Body of pancreas (tissue), 4 donors: ENCODE results near the gene CCNY. TPM values are rescaled to one million over a fixed set of nuclear protein-coding genes. Genes with fewer than 3 reads are reported as not detected.

Experiments used
- ATAC-seq: fragments of 150-250 bp; one replicate; pipeline ENCODE4 v1.9.1; 2016
- DNase-seq, 4 donors: peaks; one replicate each; pipeline ENCODE4 v3.0.0-alpha.2; 2019
- H3K27ac ChIP-seq, 4 donors: fragments of 200-600 bp; sonication (generic); 1 replicate in 3 of 4; 2 replicates in 1 of 4; pipeline versions ENCODE4 v1.5.1 to v1.6.1; 2016 to 2019; ENCODE audit warnings: mild to moderate bottlenecking in 1 of 4, mixed read lengths in 1 of 4, moderate library complexity in 1 of 4
- H3K27me3 ChIP-seq, 2 donors: fragments of 200-600 bp; sonication (generic); one replicate each; pipeline ENCODE4 v1.6.0; 2016; ENCODE audit warnings: mild to moderate bottlenecking in 1 of 2
- H3K36me3 ChIP-seq, 2 donors: fragments of 200-600 bp; sonication (generic); replicated peaks in 1 of 2; 2 replicates each; pipeline ENCODE4 v1.5.1; 2016; ENCODE audit warnings: low read depth in 2 of 2; ENCODE audit not compliant: insufficient read depth in 1 of 2
- H3K4me1 ChIP-seq: fragments of 200-600 bp; sonication (generic); one replicate; pipeline ENCODE4 v1.6.0; 2016
- H3K4me3 ChIP-seq, 2 donors: fragments of 200-600 bp; sonication (generic); 1 replicate in 1 of 2; 2 replicates in 1 of 2; pipeline ENCODE4 v1.5.1; 2016 to 2019
- H3K9me3 ChIP-seq, 3 donors: fragments of 200-600 bp; sonication (generic); 1 replicate in 2 of 3; 2 replicates in 1 of 3; pipeline ENCODE4 v1.5.1; 2016
- CTCF ChIP-seq, 7 experiments: fragments of 450-650 bp in 4 of 7; fragments of 200-600 bp in 3 of 7; sonication (generic) in 3 of 7; IDR thresholded peaks; one replicate each; pipeline ENCODE4 v1.5.1; 2016 to 2019; ENCODE audit warnings: antibody characterized with exemption in 7 of 7
- POLR2A ChIP-seq, 3 donors: fragments of 450-650 bp; IDR thresholded peaks; one replicate each; pipeline ENCODE4 v1.6.1; 2016; ENCODE audit warnings: antibody characterized with exemption in 3 of 3, mild to moderate bottlenecking in 2 of 3
- WGBS, 2 donors: methylation state at CpG; one replicate each; pipeline ENCODE4 v1.1.5; 2017; 5-methylcytosine and 5-hydroxymethylcytosine counted together
- intact Hi-C: fragments of 100-400 bp; cut with DNase I; formaldehyde crosslinking; loops from one replicate; pipeline ENCODE4 v1.15.1; 2023
- total RNA-seq, 2 donors: library from RNA; depleted of rRNA; stranded (reverse); fragments of >200 nt; gene quantifications; one replicate each; pipeline ENCODE4 v1.1.0, GENCODE V29; 2016

Gene CCNY
- total RNA-seq, 2 donors from 2014 or later = 9.6 to 18.9 TPM

GRCh38 chr10:35369049-35369611, 32.8 kb downstream of the CCNY start:
- Histone ChIP-seq H3K27ac (peak overlapping the region in 3 of 4 donors; percentile 45 to 57 (median 50)), H3K9me3 (no peaks in the 10 kb centered on the region), H3K4me3 (no peak overlapping the region), H3K36me3 (no peaks in the 10 kb centered on the region), H3K27me3 (no peaks in the 10 kb centered on the region), H3K4me1 (peaks cover 49% of the 10 kb centered on the region)
- ATAC-seq = peak; percentile 59
- intact Hi-C loops = no loop called here
- peak in 1 of 4 donors; percentile 15 for DNase-seq
- 12% methylated on average over 6 of the region's 6 CpGs for WGBS, 2 donors
- TF ChIP-seq CTCF (IDR thresholded peaks at IDR 0.05) = no peak
- no peak for TF ChIP-seq POLR2A (IDR thresholded peaks at IDR 0.05)

GRCh38 chr10:35371731-35372130, 35.4 kb downstream of the CCNY start:
- peak overlapping the region in 1 of 4 donors; percentile 8 for H3K27ac ChIP-seq
- DNase-seq = no peak
- intact Hi-C loops = no loop called here
- H3K36me3 ChIP-seq = no peaks in the 10 kb centered on the region
- 64 to 96% methylated on average over 3 of the region's 3 CpGs for WGBS, 2 donors
- ATAC-seq = no peak
- TF ChIP-seq CTCF (IDR thresholded peaks at IDR 0.05) (no peak), POLR2A (IDR thresholded peaks at IDR 0.05) (no peak)
- H3K4me1 ChIP-seq = peaks cover 30% of the 10 kb centered on the region
- no peaks in the 10 kb centered on the region for H3K27me3 ChIP-seq
- H3K4me3 ChIP-seq = no peak overlapping the region
- no peaks in the 10 kb centered on the region for H3K9me3 ChIP-seq

GRCh38 chr10:35372329-35372728, 36.0 kb downstream of the CCNY start:
- peaks cover 30% of the 10 kb centered on the region for H3K4me1 ChIP-seq
- peak in 1 of 4 donors; percentile 15 for DNase-seq
- ATAC-seq = no peak
- intact Hi-C loops = no loop called here
- H3K27me3 ChIP-seq = no peaks in the 10 kb centered on the region
- WGBS, 2 donors = 76 to 89% methylated on average over 5 of the region's 5 CpGs
- peak overlapping the region in 1 of 4 donors; percentile 31 for H3K27ac ChIP-seq
- no peak for TF ChIP-seq CTCF (IDR thresholded peaks at IDR 0.05)
- no peak for TF ChIP-seq POLR2A (IDR thresholded peaks at IDR 0.05)
- H3K9me3 ChIP-seq = no peaks in the 10 kb centered on the region
- no peaks in the 10 kb centered on the region for H3K36me3 ChIP-seq
- H3K4me3 ChIP-seq = no peak overlapping the region

- Histone ChIP-seq H3K9me3 (no peaks in the 10 kb centered on the region), H3K4me3 (no peak overlapping the region), H3K27me3 (no peaks in the 10 kb centered on the region), H3K36me3 (no peaks in the 10 kb centered on the region), H3K27ac (no peak overlapping the region), H3K4me1 (peaks cover 19% of the 10 kb centered on the region)
- DNase-seq (no peak), ATAC-seq (no peak)
- WGBS, 2 donors = 95 to 100% methylated on average over 1 of the region's 1 CpG
- intact Hi-C loops = no loop called here
- TF ChIP-seq POLR2A (IDR thresholded peaks at IDR 0.05) = no peak
- TF ChIP-seq CTCF (IDR thresholded peaks at IDR 0.05) = no peak
These were observed 38.9 kb downstream of the CCNY start for GRCh38 chr10:35375091-35375765.
